HG03558 (cell line): Measurements from ENCODE around the gene MS4A10.
"Not testable (repeated sequence)": the region's sequence is repeated elsewhere in the genome, so short reads cannot be mapped to it uniquely, and the experiment has no call there.

Source experiments
- ATAC-seq: cut with Tn5 transposase; IDR thresholded peaks from one replicate; pipeline ENCODE4 v1.9.1; 2021; ENCODE audit warnings: moderate number of reproducible peaks; ENCODE audit not compliant: unreplicated experiment; ENCODE audit errors: extremely low read depth

Gene MS4A10

DNA sequence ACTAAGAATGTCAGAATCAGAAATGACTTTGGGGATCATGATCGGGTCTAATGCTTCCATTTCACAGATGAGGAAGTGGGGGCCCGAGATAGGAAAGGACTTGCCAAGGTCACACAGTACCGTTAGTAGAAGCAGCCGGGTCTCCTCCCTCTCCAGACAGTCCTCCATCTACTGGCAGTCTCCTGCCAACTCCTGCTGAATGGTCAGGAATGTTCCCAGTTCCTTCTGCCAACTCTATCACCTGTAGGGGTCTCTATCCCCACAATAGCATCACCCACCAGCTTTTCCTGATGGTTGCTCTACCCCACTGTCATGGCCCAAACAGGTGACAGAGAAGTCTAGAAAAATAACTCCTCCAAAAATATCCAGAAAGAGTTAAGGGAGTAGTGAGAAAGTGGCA lies 32.9 kb downstream of the MS4A10 start:
- no peak for ATAC-seq

DNA sequence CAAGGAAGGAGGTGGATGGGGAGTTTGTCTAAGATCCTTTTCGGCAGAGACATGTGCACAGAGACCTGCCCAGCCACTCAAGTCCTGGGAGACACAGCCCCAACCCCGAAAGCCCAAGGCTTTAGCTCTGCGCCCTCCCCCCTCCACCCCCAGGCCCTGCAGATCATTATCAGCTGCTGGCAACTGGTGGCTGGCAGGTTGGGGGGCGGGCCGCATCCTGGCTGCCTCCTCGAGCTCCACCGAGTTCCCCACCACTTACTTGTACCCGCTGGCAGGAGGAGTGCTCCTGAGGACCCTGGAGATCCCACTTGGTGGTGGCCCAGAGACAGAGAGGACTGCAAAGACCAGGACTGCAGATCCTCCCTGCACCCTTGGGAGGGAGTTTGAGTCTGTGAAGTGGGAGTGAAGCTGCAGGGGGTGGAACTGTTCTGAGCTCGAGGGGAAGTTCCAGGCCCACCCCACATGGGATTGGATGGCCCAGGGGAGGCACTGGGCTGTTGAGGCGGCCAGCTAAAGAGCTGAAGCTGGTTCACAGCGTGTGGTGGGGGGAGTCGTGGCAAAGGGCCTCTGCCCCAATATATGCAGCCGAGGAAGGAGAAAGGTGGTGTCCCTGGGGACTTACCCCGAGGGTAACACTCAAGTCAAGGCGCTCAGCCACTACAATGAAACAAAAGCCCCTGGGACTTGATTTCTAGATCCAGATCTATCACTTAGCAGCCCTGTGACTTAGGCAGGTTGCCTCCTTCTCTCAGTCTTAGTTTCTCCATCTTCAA lies 36.9 kb downstream of the MS4A10 start:
- no peak for ATAC-seq

- ATAC-seq: not testable (repeated sequence)
These were observed 38.7 kb downstream of the MS4A10 start for GRCh38 chr11:60823745-60824306.

GRCh38 chr11:60825118-60825517 lies 40.0 kb downstream of the MS4A10 start:
- ATAC-seq: no peak

DNA sequence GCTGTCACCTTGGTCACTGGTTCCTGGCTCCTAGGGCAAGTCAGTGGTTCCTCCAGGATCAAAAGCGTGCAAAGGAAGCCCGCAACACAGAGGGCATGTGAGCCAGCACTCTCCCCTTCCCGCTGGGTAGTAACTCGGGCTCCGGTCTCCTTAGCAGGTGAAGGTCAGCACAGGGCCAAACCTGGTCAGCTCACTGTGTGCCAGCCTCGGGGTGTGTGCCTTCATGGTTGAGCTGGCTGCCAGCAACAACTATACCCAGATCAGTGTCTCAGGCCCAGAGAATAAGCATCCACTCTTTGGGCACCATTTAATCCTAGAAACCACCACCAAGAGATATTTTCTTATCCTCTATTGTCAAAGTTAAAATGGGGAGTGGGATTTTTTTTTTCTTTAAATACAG lies 40.7 kb downstream of the MS4A10 start:
- ATAC-seq: no peak

DNA sequence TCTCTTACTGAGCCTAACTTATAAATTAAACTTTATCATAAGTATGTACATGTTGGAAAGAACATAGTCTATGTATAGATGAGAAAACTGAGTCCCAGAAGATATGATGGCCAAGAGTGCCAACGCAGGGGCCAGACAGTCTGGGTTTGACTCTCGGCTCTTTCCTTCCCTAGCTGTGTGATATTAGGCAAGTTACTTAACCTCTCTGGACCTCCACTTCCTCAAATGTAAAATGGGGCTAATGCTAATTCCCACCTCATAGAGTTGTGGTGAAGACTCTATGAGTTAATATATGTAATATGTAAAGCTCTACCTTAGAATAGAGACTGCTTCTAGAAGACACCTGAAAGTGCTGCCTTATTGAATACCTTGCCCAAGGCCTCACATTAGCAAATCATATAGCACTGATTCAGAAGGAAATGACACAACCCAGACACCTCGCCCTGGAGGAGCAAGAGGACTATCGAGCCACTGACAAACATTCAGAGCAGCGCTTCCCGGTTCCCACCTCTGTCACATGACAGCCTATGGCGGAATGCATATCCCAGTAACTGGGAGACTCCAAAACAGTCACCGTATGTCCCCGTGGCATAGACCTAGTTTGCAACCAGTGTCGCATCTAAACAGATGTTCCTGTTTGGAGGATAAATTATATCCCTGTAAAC lies 45.5 kb downstream of the MS4A10 start:
- no peak for ATAC-seq

DNA sequence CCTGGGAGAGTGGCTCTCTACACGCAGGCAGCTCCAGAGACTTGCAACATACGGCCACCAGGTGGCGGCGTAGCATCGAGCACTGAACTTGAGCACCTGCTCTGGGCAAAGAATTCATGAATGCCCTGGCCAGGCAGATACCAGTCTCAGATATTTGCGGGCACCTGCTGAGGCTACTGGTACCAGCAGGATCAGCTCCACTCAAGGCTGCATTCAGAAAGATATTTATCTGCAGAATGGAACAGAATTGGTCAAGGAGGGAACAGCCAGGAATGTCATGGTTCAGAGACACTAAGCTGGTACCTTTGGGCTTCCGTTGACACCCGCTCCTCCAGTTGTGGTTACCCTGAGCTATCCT lies 46.0 kb downstream of the MS4A10 start:
- no peak for ATAC-seq

- no peak for ATAC-seq
These were observed 46.5 kb downstream of the MS4A10 start for GRCh38 chr11:60831501-60832079.

GRCh38 chr11:60834742-60835533 lies 49.8 kb downstream of the MS4A10 start:
- ATAC-seq: no peak

- no peak for ATAC-seq
These were observed 50.4 kb downstream of the MS4A10 start for GRCh38 chr11:60835534-60835846.

DNA sequence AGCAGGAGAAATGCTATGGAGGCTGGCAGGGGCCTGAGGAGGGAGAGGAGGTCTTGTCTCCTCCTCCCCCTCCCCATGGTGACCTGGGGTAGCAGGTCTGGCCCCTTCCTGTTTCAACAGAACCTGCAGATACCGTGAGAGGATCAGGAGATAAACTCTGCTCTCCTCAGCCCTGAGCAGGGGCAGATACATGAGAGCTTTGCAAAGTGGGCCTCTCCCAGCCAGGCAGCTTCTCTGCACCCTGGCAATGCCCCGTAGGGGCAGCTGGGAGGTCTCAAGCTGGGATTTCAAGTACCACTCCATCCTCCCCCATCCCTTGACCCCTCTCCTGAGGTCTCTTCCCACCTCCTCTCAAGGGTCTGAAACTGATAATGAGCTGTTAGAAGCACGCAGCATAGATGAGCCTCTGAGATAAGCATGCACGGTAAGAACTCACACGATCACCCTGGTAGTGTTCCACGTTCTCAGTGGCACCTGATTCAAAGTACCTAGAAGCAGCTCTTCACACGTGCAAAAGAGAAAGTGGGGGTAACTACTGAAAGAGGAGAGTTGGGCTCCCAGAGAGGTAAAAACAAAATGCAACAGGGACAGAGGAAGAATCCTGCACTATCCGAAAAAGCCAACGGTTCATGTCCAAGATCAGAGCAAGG lies 51.9 kb downstream of the MS4A10 start:
- ATAC-seq: no peak

DNA sequence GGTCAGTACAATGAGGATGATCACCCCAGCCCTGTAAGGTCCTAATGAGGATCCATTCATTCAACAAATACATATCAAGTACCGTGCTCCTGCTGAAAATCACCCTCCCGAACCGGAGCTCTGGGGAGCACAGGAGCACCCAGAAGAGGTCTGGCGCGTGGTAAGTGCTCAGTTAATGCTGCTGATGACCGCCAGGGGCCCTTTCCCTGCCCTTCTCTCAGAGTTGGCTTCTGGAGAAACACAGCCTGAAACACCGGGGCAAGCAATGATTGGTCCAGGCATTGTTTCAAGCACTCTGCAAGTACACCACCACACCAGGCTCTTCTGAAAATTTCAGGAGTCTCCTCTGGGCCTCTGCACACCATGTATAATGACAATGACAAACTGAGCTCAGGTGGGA lies 53.0 kb downstream of the MS4A10 start:
- no peak for ATAC-seq

GRCh38 chr11:60840470-60841430 lies 55.6 kb downstream of the MS4A10 start:
- no peak for ATAC-seq

DNA sequence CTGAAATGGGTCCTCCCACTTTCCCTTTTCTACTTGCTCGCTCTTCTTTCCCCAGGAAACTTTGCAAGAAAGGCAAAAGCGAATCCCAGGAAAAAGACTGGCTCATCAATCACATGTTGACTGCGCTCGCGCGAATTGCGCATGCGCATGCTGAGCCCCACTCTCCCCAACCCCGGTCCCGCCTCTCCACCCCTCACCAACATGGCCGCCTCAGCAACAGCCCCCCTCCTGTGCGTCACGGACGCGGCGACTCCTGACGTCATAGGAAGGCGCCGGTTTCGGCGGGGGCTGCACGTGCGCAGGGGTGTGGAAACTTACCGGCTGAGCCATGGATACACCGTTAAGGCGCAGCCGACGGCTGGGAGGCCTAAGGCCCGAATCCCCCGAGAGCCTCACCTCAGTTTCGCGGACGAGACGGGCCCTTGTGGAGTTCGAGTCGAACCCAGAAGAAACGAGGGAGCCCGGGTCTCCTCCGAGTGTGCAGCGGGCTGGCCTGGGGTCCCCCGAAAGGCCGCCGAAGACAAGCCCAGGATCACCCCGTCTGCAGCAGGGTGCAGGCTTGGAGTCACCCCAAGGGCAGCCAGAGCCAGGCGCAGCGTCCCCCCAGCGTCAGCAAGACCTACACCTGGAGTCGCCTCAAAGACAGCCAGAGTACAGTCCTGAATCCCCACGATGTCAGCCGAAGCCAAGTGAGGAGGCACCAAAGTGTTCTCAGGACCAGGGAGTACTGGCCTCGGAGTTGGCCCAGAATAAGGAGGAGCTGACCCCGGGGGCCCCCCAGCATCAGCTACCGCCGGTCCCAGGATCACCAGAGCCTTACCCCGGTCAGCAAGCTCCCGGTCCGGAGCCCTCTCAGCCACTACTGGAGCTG lies 56.9 kb downstream of the MS4A10 start, which contains the start of gene CCDC86:
TSS of gene CCDC86 (plus strand) at position 317 of the 871 bp plus-strand sequence. CDS start at position 329, 12 bp downstream.
- ATAC-seq: peak; percentile 50

DNA sequence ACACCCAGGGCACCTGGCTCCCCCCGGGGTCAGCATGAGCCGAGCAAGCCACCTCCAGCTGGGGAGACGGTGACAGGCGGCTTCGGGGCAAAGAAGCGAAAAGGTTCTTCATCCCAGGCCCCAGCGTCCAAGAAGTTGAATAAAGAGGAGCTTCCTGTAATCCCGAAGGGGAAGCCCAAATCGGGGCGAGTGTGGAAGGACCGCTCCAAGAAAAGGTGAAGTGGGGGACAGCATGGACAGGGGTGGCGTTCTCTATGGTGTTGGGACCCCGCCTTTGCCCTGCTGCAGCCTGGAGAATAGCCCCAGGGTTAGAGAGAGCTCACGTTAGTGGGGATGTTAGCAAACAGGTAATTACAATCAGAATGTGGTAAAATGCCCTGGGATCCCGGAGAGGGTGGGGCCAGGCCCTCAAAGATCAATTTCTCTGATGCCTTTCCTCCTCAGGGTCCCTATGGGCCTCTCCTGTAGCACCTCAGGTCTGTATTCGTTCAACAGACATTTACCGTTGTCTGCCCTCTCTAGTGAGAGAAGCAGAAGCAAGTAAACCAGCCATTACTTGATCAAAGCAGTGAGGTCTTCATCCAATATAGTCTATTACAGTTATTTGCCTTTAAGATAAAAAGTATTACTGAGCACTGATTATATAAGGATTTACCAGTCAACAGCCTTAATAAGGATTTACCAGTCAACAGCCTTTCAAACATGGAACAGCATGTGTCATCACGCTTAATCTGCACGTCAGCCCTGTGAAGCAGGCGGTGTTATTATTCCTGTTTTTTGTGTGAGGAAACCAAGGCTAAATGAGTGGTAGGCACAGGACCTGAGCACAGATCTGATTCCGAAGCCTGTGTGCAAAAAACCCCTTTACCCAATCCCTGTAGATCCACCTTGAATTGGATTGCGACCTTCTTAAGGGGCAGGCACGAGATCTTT lies 57.8 kb downstream of the MS4A10 start:
- ATAC-seq: no peak

GRCh38 chr11:60844045-60844869 lies 59.1 kb downstream of the MS4A10 start:
- ATAC-seq: no peak
